Activated T-cell treated with anti-CD3 and anti-CD28 coated beads, Interleukin-2, amount 50 U/mL, for 48 hours (primary cell): ENCODE measurements around the gene PRAMEF25.
"Not testable (repeated sequence)": the region's sequence is repeated elsewhere in the genome, so short reads cannot be mapped to it uniquely, and the experiment has no call there.

Experiments
- DNase-seq, 2 experiments: peaks; one replicate each; pipeline ENCODE4 v3.0.0-alpha.2; 2020

PRAMEF25 gene

GRCh38 chr1:13070474-13070873 lies at the start of gene PRAMEF25:
PRAMEF25 (plus strand) TSS chr1:13070774; CDS start chr1:13073694, 2,920 bp downstream.
- not testable (repeated sequence) for DNase-seq

GRCh38 chr1:13056475-13056874 lies 14.1 kb upstream of the PRAMEF25 start, which contains the start of gene PRAMEF27:
PRAMEF27 (minus strand) TSS chr1:13056575; CDS start chr1:13053659, 2,916 bp downstream.
- DNase-seq, result not testable (repeated sequence)

- not testable (repeated sequence) for DNase-seq
Observed at GRCh38 chr1:13116754-13117153, 46.2 kb downstream of the PRAMEF25 start, which contains the start of gene HNRNPCL2. HNRNPCL2 (minus strand) TSS chr1:13116854; CDS start chr1:13116400, 454 bp downstream.
